EH (cell line): Measurements from ENCODE around the gene SNRPN.
"Not testable (repeated sequence)": the region's sequence is repeated elsewhere in the genome, so short reads cannot be mapped to it uniquely, and the experiment has no call there.

ENCODE experiments used
- DNase-seq: peaks from one replicate; pipeline ENCODE4 v3.0.0-alpha.2; 2015; ENCODE audit warnings: low read depth

Gene SNRPN

GRCh38 chr15:24971052-24971451 lies 16.3 kb downstream of the SNRPN start:
- no peak for DNase-seq

- no peak for DNase-seq
Measured at GRCh38 chr15:24971772-24972171, 17.0 kb downstream of the SNRPN start.

GRCh38 chr15:24972707-24973106 lies 17.9 kb downstream of the SNRPN start:
- not testable (repeated sequence) for DNase-seq

GRCh38 chr15:24976932-24977331 lies 22.1 kb downstream of the SNRPN start:
- DNase-seq, result no peak

- no peak for DNase-seq
Measured at GRCh38 chr15:24977686-24978085, 22.9 kb downstream of the SNRPN start.

- DNase-seq, result no peak
Measured at GRCh38 chr15:24985224-24985623, 30.4 kb downstream of the SNRPN start.

GRCh38 chr15:24986653-24987052 lies 31.9 kb downstream of the SNRPN start:
- no peak for DNase-seq

- no peak for DNase-seq
Measured at GRCh38 chr15:25019434-25019833, 64.6 kb downstream of the SNRPN start.

GRCh38 chr15:25022233-25022632 lies 67.4 kb downstream of the SNRPN start:
- DNase-seq, result peak; percentile 5
